ENCODE results near the gene SENP8. TPM values are rescaled to one million over a fixed set of nuclear protein-coding genes. Genes with fewer than 3 reads are reported as not detected.
"Not testable (repeated sequence)": the region's sequence is repeated elsewhere in the genome, so short reads cannot be mapped to it uniquely, and the experiment has no call there.

The SENP8 gene
- 1 to 10 TPM; 3.1 to 5.0 (median 4.3) TPM for total RNA-seq
- 1 to 10 TPM; 1.5 to 3.3 (median 2.3) TPM for polyA plus RNA-seq
- long read RNA-seq, donor 1, full-length matches to known transcripts = 4 of 4 reads
- long read RNA-seq, donor 1, partial matches to known transcripts = 0 of 4 reads
- long read RNA-seq, donor 1, other reads (novel, unspliced or antisense) = 0 of 4 reads
- long read RNA-seq, donor 2, full-length matches to known transcripts = 5 of 5 reads
- long read RNA-seq, donor 2, partial matches to known transcripts = 0 of 5 reads
- long read RNA-seq, donor 2, other reads (novel, unspliced or antisense) = 0 of 5 reads

- H3K9me3 ChIP-seq = no peaks in the 10 kb centered on the region
- 0 to 1% (median 1%) methylated on average over 55 to 69 of the region's 69 CpGs for WGBS, 3 donors
- H3K27ac ChIP-seq = peak within 1 kb of the TSS; percentile 95
- TF ChIP-seq CTCF (IDR thresholded peaks at IDR 0.05) = peak; percentile 13
- no peaks in the 10 kb centered on the region for H3K27me3 ChIP-seq (ENCODE audit: insufficient read depth in 3 of 3, low read length in 2 of 3)
- peaks cover 33% of the 10 kb centered on the region for H3K4me1 ChIP-seq
- no peaks in the 10 kb centered on the region for H3K36me3 ChIP-seq (ENCODE audit: insufficient read depth in 1 of 2, low read depth in 1 of 2)
- peak; percentile 98 to 99 for DNase-seq
- peak; percentile 88 to 93 (median 92) for ATAC-seq
- peak within 1 kb of the TSS; percentile 87 for H3K4me3 ChIP-seq
- intact Hi-C loops (cut with DNase I) = loop anchor here in 1 of 2 donors (5.0 kb wide), 1 partner anchor 154 kb away; the partner anchor contains the start of gene PARP6
Observed at GRCh38 chr15:72118017-72118978, at the start of gene SENP8, which contains the start of gene MYO9A. Gene SENP8 (plus strand): TSS chr15:72118403. CDS start chr15:72139624, 21,221 bp downstream. Gene MYO9A (minus strand): TSS chr15:72118150. CDS start chr15:72046563, 71,587 bp downstream.

GRCh38 chr15:72068856-72069255 lies 49.3 kb upstream of the SENP8 start:
- intact Hi-C loops (cut with DNase I) = no loop called here
- Histone ChIP-seq H3K4me3 (no peak overlapping the region), H3K27ac (no peak overlapping the region), H3K4me1 (peaks cover 4% of the 10 kb centered on the region), H3K27me3 (ENCODE audit: insufficient read depth in 3 of 3, low read length in 2 of 3) (no peaks in the 10 kb centered on the region), H3K36me3 (ENCODE audit: insufficient read depth in 1 of 2, low read depth in 1 of 2) (no peaks in the 10 kb centered on the region), H3K9me3 (no peaks in the 10 kb centered on the region)
- no peak for TF ChIP-seq CTCF (IDR thresholded peaks at IDR 0.05)
- peak in 3 of 4 donors; percentile 48 to 67 (median 49) for ATAC-seq
- DNase-seq = no peak

GRCh38 chr15:72070817-72071447 lies 47.3 kb upstream of the SENP8 start:
- no peaks in the 10 kb centered on the region for H3K27me3 ChIP-seq (ENCODE audit: insufficient read depth in 3 of 3, low read length in 2 of 3)
- 53 to 66% (median 63%) methylated on average over 1 of the region's 1 CpG for WGBS, 3 donors
- no peak overlapping the region for H3K4me3 ChIP-seq
- H3K27ac ChIP-seq = no peak overlapping the region
- H3K36me3 ChIP-seq (ENCODE audit: insufficient read depth in 1 of 2, low read depth in 1 of 2) = no peaks in the 10 kb centered on the region
- peaks cover 12% of the 10 kb centered on the region for H3K4me1 ChIP-seq
- intact Hi-C loops (cut with DNase I) = no loop called here
- no peaks in the 10 kb centered on the region for H3K9me3 ChIP-seq
- DNase-seq = no peak
- no peak for ATAC-seq
- no peak for TF ChIP-seq CTCF (IDR thresholded peaks at IDR 0.05)

- not testable (repeated sequence) for ATAC-seq, DNase-seq
- WGBS, 3 donors = 81 to 90% (median 87%) methylated on average over 8 of the region's 8 CpGs
Observed at GRCh38 chr15:72071448-72071825, 46.8 kb upstream of the SENP8 start.

More at GRCh38 chr15:72071448-72071825, 46.8 kb upstream of the SENP8 start:
- H3K4me3 ChIP-seq; H3K36me3 ChIP-seq (ENCODE audit: insufficient read depth in 1 of 2, low read depth in 1 of 2); H3K27me3 ChIP-seq (ENCODE audit: insufficient read depth in 3 of 3, low read length in 2 of 3); H3K27ac ChIP-seq; intact Hi-C loops (cut with DNase I); H3K9me3 ChIP-seq: not testable (repeated sequence)
- H3K4me1 ChIP-seq = peaks cover 12% of the 10 kb centered on the region

Measured in psoas muscle (tissue), 8 donors.